GM12801 (cell line): ENCODE measurements around the gene SHOC1.

ENCODE experiments used
- TF ChIP-seq, protein P1 (sequence below): IDR thresholded peaks from one replicate; pipeline ENCODE4 v1.5.1; 2011; ENCODE audit warnings: control low read depth; ENCODE audit not compliant: insufficient read length; ENCODE audit errors: extremely low read depth

The SHOC1 gene

DNA sequence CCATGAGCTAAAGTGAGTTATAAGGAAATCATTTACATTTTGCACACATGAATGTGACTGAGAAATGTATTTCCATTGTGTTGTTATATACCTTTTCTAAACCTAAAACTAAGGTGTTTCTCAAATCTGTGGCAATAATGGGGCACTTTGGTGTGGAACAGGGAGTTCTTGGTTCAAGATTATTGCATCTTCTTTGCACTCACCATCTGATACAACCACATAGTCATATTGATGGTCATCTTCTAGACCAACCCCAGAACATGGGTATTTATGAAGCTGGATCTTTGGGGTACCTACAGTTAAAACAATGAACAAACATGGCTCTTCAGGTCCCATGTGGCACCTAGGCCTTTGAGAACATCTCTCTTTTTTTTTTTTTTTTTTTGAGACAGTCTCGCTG lies 24.6 kb upstream of the SHOC1 start:
- TF ChIP-seq, protein P1, sequence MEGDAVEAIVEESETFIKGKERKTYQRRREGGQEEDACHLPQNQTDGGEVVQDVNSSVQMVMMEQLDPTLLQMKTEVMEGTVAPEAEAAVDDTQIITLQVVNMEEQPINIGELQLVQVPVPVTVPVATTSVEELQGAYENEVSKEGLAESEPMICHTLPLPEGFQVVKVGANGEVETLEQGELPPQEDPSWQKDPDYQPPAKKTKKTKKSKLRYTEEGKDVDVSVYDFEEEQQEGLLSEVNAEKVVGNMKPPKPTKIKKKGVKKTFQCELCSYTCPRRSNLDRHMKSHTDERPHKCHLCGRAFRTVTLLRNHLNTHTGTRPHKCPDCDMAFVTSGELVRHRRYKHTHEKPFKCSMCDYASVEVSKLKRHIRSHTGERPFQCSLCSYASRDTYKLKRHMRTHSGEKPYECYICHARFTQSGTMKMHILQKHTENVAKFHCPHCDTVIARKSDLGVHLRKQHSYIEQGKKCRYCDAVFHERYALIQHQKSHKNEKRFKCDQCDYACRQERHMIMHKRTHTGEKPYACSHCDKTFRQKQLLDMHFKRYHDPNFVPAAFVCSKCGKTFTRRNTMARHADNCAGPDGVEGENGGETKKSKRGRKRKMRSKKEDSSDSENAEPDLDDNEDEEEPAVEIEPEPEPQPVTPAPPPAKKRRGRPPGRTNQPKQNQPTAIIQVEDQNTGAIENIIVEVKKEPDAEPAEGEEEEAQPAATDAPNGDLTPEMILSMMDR, result no peak

DNA sequence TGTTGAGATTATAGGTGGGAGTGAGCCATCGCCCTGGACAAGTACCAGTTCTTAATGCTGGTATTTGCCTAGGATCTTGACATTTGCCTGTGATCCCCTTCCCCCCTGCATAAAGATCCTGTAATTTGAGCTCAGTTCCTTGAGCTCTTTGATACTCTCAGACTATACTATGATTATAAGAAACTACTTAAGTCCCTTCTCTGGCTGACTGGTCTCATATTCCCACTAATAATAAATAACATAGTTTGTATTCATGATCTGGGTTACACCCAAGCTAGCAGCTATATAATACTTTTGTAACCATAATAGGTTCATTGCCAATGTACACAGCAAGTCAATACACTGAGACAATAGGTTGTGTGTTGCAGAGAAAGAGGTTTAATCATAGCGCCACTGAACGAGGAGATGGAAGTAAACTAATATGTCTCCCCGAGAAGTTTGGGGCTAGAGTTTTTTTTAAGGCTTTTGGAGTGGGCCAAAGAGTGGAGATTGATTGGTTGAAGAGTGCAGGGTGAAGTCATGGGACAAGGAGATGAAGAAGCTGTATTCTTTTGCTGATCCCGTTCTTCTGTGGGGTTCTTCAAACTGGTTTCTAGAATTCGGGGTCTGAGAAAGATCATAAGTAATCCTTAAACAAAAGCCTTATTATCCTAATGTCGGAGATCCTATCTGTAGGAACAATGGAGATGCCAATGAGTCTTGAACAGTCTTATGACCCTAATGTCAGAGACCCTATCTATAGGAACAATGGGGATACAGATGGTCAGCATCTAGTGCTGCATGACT lies 20.7 kb upstream of the SHOC1 start:
- TF ChIP-seq, protein P1, result no peak

DNA sequence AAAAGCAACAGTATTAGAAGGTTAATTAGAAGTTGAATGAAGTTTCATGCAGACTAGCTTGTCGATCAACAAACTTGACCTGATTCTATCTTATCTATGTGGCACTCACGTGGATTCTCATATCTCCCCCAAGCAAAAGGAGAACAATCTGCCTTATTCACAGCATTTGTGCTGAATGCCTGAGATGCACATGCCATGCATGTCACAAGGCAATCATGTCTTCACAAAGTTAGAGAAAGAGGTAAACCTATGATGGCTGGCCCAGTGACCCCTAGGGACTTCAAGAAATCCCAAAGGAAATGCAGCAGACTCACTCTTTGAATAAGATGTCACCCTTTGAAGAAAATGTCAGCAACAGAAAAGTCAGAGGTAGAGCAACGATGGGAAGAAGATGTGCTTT lies 17.6 kb upstream of the SHOC1 start:
- TF ChIP-seq, protein P1, result no peak

DNA sequence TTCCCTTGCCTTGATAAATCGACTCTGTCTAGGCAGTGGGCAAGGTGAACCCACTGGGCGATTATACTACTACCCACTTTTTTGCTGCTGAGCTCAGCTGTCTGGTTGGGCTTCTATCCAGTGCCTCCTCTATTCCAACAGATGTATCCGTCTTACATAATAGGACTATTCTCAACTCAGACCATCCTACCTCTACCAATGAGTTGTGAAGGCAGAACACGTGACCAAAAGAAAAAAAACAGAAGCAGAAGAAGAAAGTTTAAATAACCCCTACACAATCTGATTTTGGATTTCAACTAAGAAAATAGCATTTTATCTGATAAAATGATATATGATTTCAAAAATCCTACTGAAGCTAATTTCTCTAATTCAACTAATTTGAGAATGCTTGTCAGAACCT lies 16.2 kb upstream of the SHOC1 start:
- TF ChIP-seq, protein P1, result no peak

DNA sequence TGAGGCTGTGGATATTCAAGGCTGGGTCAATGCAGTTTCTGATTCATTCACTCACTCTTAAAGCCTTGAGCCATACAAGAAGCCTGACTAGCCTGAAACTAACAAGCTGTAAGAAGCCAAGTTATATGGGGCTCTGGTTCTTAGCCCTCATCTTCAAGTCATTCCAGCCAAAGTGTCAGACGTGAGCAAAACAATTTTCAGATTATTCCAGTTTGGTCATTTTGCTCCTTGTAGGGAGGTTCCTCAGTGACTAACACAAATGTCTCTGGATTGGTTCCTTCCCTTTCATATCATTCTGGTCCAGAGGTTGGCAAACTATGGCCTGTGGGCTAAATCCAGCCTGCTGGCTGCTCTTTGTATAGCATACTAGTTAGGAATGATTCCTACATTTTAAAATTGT lies 12.5 kb upstream of the SHOC1 start:
- TF ChIP-seq, protein P1, result no peak

DNA sequence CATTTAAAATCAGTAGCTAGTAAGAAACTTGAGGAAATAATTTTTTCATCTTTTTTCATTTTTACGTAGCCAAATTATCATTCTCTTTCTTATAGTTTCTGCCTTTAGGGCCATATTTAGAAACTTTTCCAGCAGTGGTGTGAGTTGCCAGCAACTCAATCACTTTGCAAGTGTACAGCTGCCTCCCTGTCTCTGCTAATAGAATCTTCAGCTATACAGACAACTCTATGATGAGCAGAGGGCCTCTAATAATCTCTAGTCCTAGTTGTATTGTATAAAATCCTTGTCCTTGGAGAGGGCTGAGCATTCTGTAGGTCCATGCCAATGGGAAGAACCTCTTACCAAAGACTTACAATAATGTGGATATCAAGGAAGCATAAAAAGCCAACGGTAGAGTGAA lies 11.5 kb upstream of the SHOC1 start:
- TF ChIP-seq, protein P1, result no peak

DNA sequence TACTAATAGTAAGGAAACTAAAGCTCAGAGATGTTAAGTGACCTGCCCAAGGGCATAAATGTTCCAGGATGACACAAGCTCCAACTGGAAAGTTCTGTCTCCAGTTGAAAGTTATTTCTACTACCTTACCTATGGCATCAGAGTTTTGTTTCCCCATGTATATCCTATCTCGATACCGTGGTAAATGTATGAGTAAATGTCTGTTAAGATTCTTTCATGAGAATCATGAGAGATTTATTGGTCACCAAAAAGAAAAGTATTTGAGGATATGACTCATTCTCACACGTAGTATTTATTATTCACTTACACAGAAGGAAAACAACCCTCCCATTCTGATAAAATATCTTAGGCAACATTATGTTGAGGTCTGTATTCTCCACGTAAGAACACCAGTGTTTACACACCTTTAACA lies 11.1 kb upstream of the SHOC1 start:
- TF ChIP-seq, protein P1, result no peak
